GM23248 (cell line): ENCODE measurements around the gene PYGM. TPM values are rescaled to one million over a fixed set of nuclear protein-coding genes. Genes with fewer than 3 reads are reported as not detected.

Experiments
- DNase-seq: peaks from one replicate; pipeline ENCODE4 v3.0.0-alpha.2; 2015
- H2AFZ ChIP-seq: fragments of 200-600 bp; sonication (generic); 2 replicates; pipeline ENCODE4 v1.6.1; 2016; ENCODE audit warnings: antibody characterized with exemption
- H3F3A ChIP-seq: fragments of 200-600 bp; sonication (generic); 2 replicates; pipeline ENCODE4 v1.6.1; 2016; ENCODE audit warnings: mild to moderate bottlenecking, antibody characterized with exemption, mixed run types; ENCODE audit not compliant: insufficient read depth
- H3K27ac ChIP-seq: fragments of 200-600 bp; sonication (generic); 2 replicates; pipeline ENCODE4 v1.5.1; 2016; ENCODE audit warnings: mild to moderate bottlenecking
- H3K27me3 ChIP-seq: fragments of 200-600 bp; sonication (generic); replicated peaks from 2 replicates; pipeline ENCODE4 v1.6.1; 2016; ENCODE audit warnings: mild to moderate bottlenecking; ENCODE audit not compliant: insufficient read depth
- H3K36me3 ChIP-seq: fragments of 200-600 bp; sonication (generic); 2 replicates; pipeline ENCODE4 v1.6.1; 2016; ENCODE audit warnings: low read depth, mild to moderate bottlenecking
- H3K4me1 ChIP-seq: fragments of 200-600 bp; sonication (generic); 2 replicates; pipeline ENCODE4 v1.6.1; 2016; ENCODE audit warnings: mild to moderate bottlenecking; ENCODE audit not compliant: insufficient read depth
- H3K4me2 ChIP-seq: fragments of 200-600 bp; sonication (generic); one replicate; pipeline ENCODE4 v1.6.1; 2016; ENCODE audit warnings: mild to moderate bottlenecking; ENCODE audit not compliant: unreplicated experiment
- H3K4me3 ChIP-seq: fragments of 200-600 bp; sonication (generic); 2 replicates; pipeline ENCODE4 v1.5.1; 2016; ENCODE audit warnings: mild to moderate bottlenecking
- H3K79me2 ChIP-seq: fragments of 200-600 bp; sonication (generic); 2 replicates; pipeline ENCODE4 v1.6.1; 2016; ENCODE audit warnings: mild to moderate bottlenecking; ENCODE audit not compliant: insufficient read depth
- H3K9ac ChIP-seq: fragments of 200-600 bp; sonication (generic); 2 replicates; pipeline ENCODE4 v1.6.1; 2016; ENCODE audit warnings: mild to moderate bottlenecking
- H3K9me2 ChIP-seq: fragments of 200-600 bp; sonication (generic); 2 replicates; pipeline ENCODE4 v1.6.1; 2016; ENCODE audit warnings: mixed run types, mild to moderate bottlenecking, moderate library complexity; ENCODE audit not compliant: insufficient read depth
- H3K9me3 ChIP-seq: fragments of 200-600 bp; sonication (generic); one replicate; pipeline ENCODE4 v1.6.1; 2017; ENCODE audit warnings: low read depth
- H4K20me1 ChIP-seq: fragments of 200-600 bp; sonication (generic); 2 replicates; pipeline ENCODE4 v1.6.0; 2016; ENCODE audit not compliant: insufficient read depth
- EZH2 ChIP-seq: fragments of 200-600 bp; sonication (generic); IDR thresholded peaks from 2 replicates; pipeline ENCODE4 v1.6.1; 2018; ENCODE audit warnings: antibody characterized with exemption, mild to moderate bottlenecking; ENCODE audit not compliant: insufficient read depth, poor library complexity, severe bottlenecking
- EZH2phosphoT487 ChIP-seq: fragments of 200-600 bp; sonication (generic); IDR thresholded peaks from 2 replicates; pipeline ENCODE4 v1.6.1; 2018; ENCODE audit warnings: antibody characterized with exemption, moderate library complexity, mild to moderate bottlenecking, low read depth; ENCODE audit not compliant: insufficient read depth
- WGBS, 2 experiments: methylation state at CpG; one replicate each; pipeline ENCODE4 v1.1.6; 2015 to 2017; ENCODE audit warnings: low lambda C conversion rate in 2 of 2, low coverage in 1 of 2; ENCODE audit errors: missing lambda C conversion rate in 2 of 2; 5-methylcytosine and 5-hydroxymethylcytosine counted together
- in situ Hi-C: fragments of 300-500 bp; cut with MboI; formaldehyde crosslinking; loops from 2 replicates; pipeline ENCODE4 v1.15.0; 2020
- polyA plus RNA-seq: library from polyadenylated mRNA; unstranded; fragments of >200 nt; fragmentation: Nextera tagmentation; extraction: Ambion mirVana; gene quantifications from 2 replicates; pipeline ENCODE4 v1.2.1, GENCODE V29; 2016
- total RNA-seq: library from RNA; depleted of rRNA; stranded (reverse); fragments of >200 nt; shearing (Covaris generic); gene quantifications from 2 replicates; pipeline ENCODE4 v1.2.3, GENCODE V29; 2014

Gene PYGM
- total and polyA plus RNA-seq, 2 experiments from 2014 or later: not detected

- DNase-seq: no peak
- H4K20me1 ChIP-seq: no peaks in the 10 kb centered on the region
- no peak overlapping the region for H3K9ac ChIP-seq
- in situ Hi-C loops: no loop called here
- H3K27me3 ChIP-seq: no peaks in the 10 kb centered on the region
- WGBS, 2 experiments: 87 to 91% methylated on average over 10 to 13 of the region's 14 CpGs
- no peaks in the 10 kb centered on the region for H3K4me1 ChIP-seq
- H3K9me2 ChIP-seq: no peaks in the 10 kb centered on the region
- no peaks in the 10 kb centered on the region for H3K9me3 ChIP-seq
- no peaks in the 10 kb centered on the region for H3K36me3 ChIP-seq
- H3K4me3 ChIP-seq: no peak overlapping the region
- no peaks in the 10 kb centered on the region for H3F3A ChIP-seq
- no peak overlapping the region for H3K4me2 ChIP-seq
- H3K27ac ChIP-seq: no peak overlapping the region
- H2AFZ ChIP-seq: no peak overlapping the region
- no peaks in the 10 kb centered on the region for H3K79me2 ChIP-seq
- TF ChIP-seq EZH2phosphoT487 (no peak), EZH2 (no peak)
These were observed 32.1 kb upstream of the PYGM start for GRCh38 chr11:64791781-64792291.

- Histone ChIP-seq H2AFZ (no peak overlapping the region), H3F3A (no peaks in the 10 kb centered on the region), H3K4me3 (no peak overlapping the region), H3K36me3 (no peaks in the 10 kb centered on the region), H3K9me2 (no peaks in the 10 kb centered on the region), H3K9me3 (no peaks in the 10 kb centered on the region), H3K27ac (no peak overlapping the region), H3K9ac (no peak overlapping the region), H3K27me3 (no peaks in the 10 kb centered on the region), H3K4me2 (no peak overlapping the region), H3K79me2 (no peaks in the 10 kb centered on the region), H4K20me1 (no peaks in the 10 kb centered on the region), H3K4me1 (no peaks in the 10 kb centered on the region)
- in situ Hi-C loops: no loop called here
- no peak for DNase-seq
- WGBS, 2 experiments: 85 to 88% methylated on average over 25 of the region's 25 CpGs
- TF ChIP-seq EZH2phosphoT487: no peak
- TF ChIP-seq EZH2: no peak
These were observed 30.7 kb upstream of the PYGM start for GRCh38 chr11:64790205-64791095.

- Histone ChIP-seq H3K4me1 (no peaks in the 10 kb centered on the region), H2AFZ (no peak overlapping the region), H3K4me3 (no peak overlapping the region), H3K9me3 (no peaks in the 10 kb centered on the region), H3K27ac (no peak overlapping the region), H4K20me1 (no peaks in the 10 kb centered on the region), H3K9ac (no peak overlapping the region), H3K27me3 (no peaks in the 10 kb centered on the region), H3K9me2 (no peaks in the 10 kb centered on the region), H3K4me2 (no peak overlapping the region), H3K79me2 (no peaks in the 10 kb centered on the region), H3K36me3 (no peaks in the 10 kb centered on the region), H3F3A (no peaks in the 10 kb centered on the region; the same call in 1 of the 2 replicates)
- in situ Hi-C loops: no loop called here
- TF ChIP-seq EZH2: no peak
- TF ChIP-seq EZH2phosphoT487: no peak
- WGBS, 2 experiments: 82 to 83% methylated on average over 15 of the region's 15 CpGs
- DNase-seq: no peak
These were observed 29.8 kb upstream of the PYGM start for GRCh38 chr11:64789331-64790204.

GRCh38 chr11:64788321-64789215 lies 28.8 kb upstream of the PYGM start:
- Histone ChIP-seq H3F3A (no peaks in the 10 kb centered on the region; the same call in 1 of the 2 replicates), H3K4me3 (no peak overlapping the region), H3K9me3 (no peaks in the 10 kb centered on the region), H3K9me2 (no peaks in the 10 kb centered on the region), H3K36me3 (no peaks in the 10 kb centered on the region), H2AFZ (no peak overlapping the region), H3K79me2 (no peaks in the 10 kb centered on the region), H4K20me1 (no peaks in the 10 kb centered on the region), H3K4me1 (no peaks in the 10 kb centered on the region), H3K27me3 (no peaks in the 10 kb centered on the region), H3K4me2 (no peak overlapping the region), H3K27ac (no peak overlapping the region), H3K9ac (no peak overlapping the region)
- TF ChIP-seq EZH2phosphoT487 (no peak), EZH2 (no peak)
- DNase-seq: no peak
- 77 to 86% methylated on average over 9 of the region's 9 CpGs for WGBS, 2 experiments
- in situ Hi-C loops: no loop called here
